ENCODE results near the gene RASD1.

RASD1 gene

DNA sequence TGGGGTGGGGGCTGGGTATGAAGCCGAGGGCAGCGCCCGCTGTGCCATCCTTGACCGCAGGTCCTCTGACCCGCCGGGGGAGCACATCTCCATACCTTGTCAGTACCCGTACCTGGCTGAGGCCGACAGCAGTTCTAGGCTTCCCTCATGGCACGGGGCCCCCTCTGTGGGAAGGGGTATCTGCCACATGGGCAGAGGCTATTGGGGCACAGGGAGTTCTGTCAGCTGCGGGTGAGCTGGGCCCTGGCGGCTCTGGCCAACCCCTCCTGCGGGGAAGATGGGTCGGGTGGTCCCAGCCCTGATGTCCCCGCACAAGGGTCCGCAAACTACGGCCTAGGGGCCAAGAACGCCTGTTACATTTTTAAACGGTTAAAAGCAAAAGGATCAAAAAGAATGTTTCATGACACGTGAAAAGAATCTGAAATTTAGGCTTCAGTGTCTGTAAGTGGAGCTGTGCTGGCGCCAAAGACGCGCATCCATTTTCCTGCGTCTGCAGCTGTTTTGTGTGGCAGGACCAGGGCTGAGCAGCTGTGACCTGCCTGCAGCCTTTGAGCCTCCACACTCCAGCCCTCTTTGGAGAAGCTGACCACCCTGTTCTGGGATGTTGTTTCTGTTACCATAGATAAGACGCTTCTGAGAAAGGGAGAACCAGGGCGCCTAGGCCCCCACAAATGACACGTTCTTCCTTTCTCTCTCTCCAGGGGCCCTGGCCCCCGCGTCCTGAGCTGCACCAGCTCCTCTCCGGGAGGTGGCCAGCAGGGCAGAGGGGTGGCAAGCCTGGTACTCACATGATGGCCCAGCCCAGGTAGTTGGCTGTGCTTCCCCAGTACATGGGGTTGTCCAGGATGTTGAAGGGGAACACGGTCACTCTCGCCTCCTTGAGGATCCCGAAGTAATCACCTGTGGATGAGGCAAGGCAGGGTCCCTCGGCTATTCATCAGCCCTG, 12.7 kb upstream of the RASD1 start:
- ATAC-seq = no peak
- Mint-ChIP-seq H3K27ac (no peak overlapping the region), H3K36me3 (ENCODE audit: low read depth) (no peaks in the 10 kb centered on the region), H3K27me3 (no peaks in the 10 kb centered on the region), H3K9me3 (no peaks in the 10 kb centered on the region), H3K4me1 (peaks cover 9% of the 10 kb centered on the region), H3K4me3 (no peak overlapping the region)
- no peak for DNase-seq

GRCh38 chr17:17508019-17508535, 11.9 kb upstream of the RASD1 start:
- DNase-seq (no peak), ATAC-seq (no peak)
- H3K4me1 Mint-ChIP-seq = peaks cover 9% of the 10 kb centered on the region
- H3K4me3 Mint-ChIP-seq = no peak overlapping the region
- no peaks in the 10 kb centered on the region for H3K9me3 Mint-ChIP-seq
- no peaks in the 10 kb centered on the region for H3K27me3 Mint-ChIP-seq
- H3K36me3 Mint-ChIP-seq (ENCODE audit: low read depth) = no peaks in the 10 kb centered on the region
- no peak overlapping the region for H3K27ac Mint-ChIP-seq

DNA sequence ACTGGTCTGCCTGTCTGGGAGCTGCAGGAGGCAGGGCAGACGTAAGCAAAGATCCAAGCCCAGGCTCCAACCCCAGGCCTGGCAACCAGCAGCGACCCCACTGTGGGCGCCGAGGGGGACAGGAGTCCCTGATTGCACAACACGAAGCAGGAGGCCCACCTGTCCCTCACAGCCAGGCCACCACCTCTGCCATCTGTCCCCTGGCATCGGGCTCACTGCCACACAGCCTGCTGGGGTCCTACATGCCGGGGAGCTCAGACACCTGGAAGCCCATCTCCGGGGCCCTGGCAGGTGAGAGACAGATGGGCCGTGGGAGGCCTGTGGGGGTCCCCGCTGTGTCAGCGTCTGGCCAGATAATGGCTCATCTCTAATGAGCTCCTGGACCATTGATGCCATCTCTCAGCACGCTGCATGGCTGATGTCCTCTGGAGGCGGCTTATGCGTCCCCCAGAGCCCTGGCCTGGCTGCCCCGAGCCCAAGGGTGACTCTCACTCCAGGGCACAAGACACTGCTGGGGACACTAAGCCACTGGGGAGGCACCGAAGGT, 11.3 kb upstream of the RASD1 start:
- no peaks in the 10 kb centered on the region for H3K36me3 Mint-ChIP-seq (ENCODE audit: low read depth)
- no peaks in the 10 kb centered on the region for H3K9me3 Mint-ChIP-seq
- DNase-seq (no peak), ATAC-seq (no peak)
- no peak overlapping the region for H3K4me3 Mint-ChIP-seq
- H3K4me1 Mint-ChIP-seq = peaks cover 9% of the 10 kb centered on the region
- H3K27me3 Mint-ChIP-seq = no peaks in the 10 kb centered on the region
- H3K27ac Mint-ChIP-seq = no peak overlapping the region

GRCh38 chr17:17506893-17507464, 10.8 kb upstream of the RASD1 start:
- DNase-seq (no peak), ATAC-seq (no peak)
- no peaks in the 10 kb centered on the region for H3K27me3 Mint-ChIP-seq
- H3K27ac Mint-ChIP-seq = no peak overlapping the region
- H3K4me1 Mint-ChIP-seq = peaks cover 9% of the 10 kb centered on the region
- H3K9me3 Mint-ChIP-seq = no peaks in the 10 kb centered on the region
- no peak overlapping the region for H3K4me3 Mint-ChIP-seq
- no peaks in the 10 kb centered on the region for H3K36me3 Mint-ChIP-seq (ENCODE audit: low read depth)

GRCh38 chr17:17506181-17506741, 10.1 kb upstream of the RASD1 start:
- Mint-ChIP-seq H3K27ac (no peak overlapping the region), H3K36me3 (ENCODE audit: low read depth) (no peaks in the 10 kb centered on the region), H3K27me3 (no peaks in the 10 kb centered on the region), H3K9me3 (no peaks in the 10 kb centered on the region), H3K4me1 (peaks cover 9% of the 10 kb centered on the region), H3K4me3 (no peak overlapping the region)
- ATAC-seq = no peak
- no peak for DNase-seq

GRCh38 chr17:17505610-17506171, 9.5 kb upstream of the RASD1 start:
- no peaks in the 10 kb centered on the region for H3K36me3 Mint-ChIP-seq (ENCODE audit: low read depth)
- H3K27me3 Mint-ChIP-seq = peaks cover 2% of the 10 kb centered on the region
- H3K9me3 Mint-ChIP-seq = no peaks in the 10 kb centered on the region
- DNase-seq (no peak), ATAC-seq (no peak)
- H3K4me3 Mint-ChIP-seq = no peak overlapping the region
- no peak overlapping the region for H3K27ac Mint-ChIP-seq
- peaks cover 5% of the 10 kb centered on the region for H3K4me1 Mint-ChIP-seq

DNA sequence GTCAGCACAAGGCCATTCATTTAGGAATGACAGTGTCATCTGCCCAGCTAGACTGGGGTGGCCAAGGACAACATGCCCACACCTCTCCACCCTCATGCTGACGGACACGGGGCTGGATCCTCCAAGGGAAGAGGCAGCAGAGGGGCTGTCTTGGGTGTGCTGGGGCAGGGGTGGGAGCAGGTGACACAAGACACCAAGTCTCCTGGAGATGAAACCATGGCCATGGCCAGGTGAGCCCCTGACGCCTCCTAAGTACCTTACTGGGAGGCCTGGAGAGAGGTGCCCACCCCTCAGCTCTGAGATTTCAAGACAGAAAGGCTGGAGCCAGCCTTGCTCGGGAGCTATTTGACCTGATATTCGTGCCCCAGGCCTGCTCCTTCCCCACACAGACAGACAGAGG, 9.0 kb upstream of the RASD1 start:
- peaks cover 1% of the 10 kb centered on the region for H3K4me1 Mint-ChIP-seq
- H3K27me3 Mint-ChIP-seq = peaks cover 2% of the 10 kb centered on the region
- no peaks in the 10 kb centered on the region for H3K36me3 Mint-ChIP-seq (ENCODE audit: low read depth)
- DNase-seq (no peak), ATAC-seq (no peak)
- H3K9me3 Mint-ChIP-seq = no peaks in the 10 kb centered on the region
- H3K27ac Mint-ChIP-seq = no peak overlapping the region
- no peak overlapping the region for H3K4me3 Mint-ChIP-seq

DNA sequence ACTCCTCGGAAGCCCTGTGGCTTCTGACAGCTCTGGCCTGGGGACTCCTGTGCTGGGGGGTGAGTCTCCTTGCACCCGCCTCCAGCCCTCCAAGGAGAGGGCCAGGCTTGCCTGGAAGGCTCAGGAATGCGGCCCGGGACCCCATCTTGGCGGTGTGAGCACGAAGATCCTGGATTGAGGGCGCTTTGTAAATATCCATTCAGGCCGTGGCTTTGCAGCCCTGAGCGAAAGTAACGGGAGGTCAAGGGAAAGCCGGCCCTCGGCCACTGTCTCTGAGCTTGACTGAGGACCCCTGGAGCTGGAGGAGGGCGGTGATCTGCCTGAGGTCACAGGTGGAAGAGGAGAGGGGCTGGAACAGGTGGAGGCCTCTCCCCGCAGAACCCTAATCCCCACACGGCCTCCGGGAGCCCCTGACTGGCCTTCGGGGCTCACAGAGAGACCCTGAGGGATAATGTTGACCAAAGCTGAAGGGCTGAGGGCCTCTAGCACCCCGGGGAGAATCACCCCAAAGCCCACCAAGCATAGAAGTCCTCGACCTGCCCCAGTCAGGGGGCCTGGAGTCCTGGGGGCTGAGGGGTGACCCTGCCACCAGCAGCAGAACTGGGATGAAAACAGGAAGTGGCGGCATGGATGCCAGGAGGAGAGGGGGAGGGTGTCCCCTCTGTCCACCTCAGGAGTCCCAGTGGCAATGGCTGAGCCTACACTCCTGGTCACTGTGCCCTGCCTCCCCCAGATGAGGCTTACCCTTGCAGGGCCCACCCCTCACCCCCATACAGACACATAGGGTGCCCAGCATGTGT, 8.3 kb upstream of the RASD1 start:
- Mint-ChIP-seq H3K27ac (no peak overlapping the region), H3K9me3 (no peaks in the 10 kb centered on the region), H3K4me1 (no peaks in the 10 kb centered on the region), H3K4me3 (no peak overlapping the region), H3K27me3 (peaks cover 2% of the 10 kb centered on the region), H3K36me3 (ENCODE audit: low read depth) (no peaks in the 10 kb centered on the region)
- DNase-seq (no peak), ATAC-seq (no peak)

DNA sequence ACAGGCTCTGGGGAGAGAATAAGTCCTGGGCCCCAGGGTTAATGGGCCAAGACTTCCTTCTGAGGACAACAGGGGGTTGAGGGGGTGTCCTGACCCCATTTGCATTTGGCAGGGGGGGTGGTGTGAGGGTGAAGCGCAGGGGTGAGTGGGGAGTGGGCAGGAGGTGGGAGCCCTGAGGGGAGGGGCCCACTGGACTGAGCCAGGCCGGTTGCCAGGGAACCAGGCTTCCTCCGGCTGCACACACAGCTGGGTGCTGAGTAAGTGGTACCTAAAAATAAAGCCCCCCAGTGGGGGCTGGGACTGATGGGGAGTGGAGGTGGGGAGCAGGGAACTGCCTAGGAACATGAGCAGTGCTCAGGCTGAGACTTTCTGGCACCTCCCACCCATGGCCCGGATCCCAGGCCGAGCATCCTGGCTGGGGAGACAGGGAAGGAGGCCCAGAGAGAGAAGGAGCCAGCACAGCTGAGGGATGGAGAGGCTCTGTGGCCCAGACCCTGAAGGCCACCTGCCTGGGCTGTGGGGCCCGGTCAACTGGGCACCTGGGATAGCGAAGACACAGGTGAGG, 7.5 kb upstream of the RASD1 start:
- DNase-seq (no peak), ATAC-seq (no peak)
- no peaks in the 10 kb centered on the region for H3K36me3 Mint-ChIP-seq (ENCODE audit: low read depth)
- H3K4me1 Mint-ChIP-seq = no peaks in the 10 kb centered on the region
- H3K27ac Mint-ChIP-seq = no peak overlapping the region
- H3K9me3 Mint-ChIP-seq = no peaks in the 10 kb centered on the region
- H3K4me3 Mint-ChIP-seq = no peak overlapping the region
- H3K27me3 Mint-ChIP-seq = peaks cover 2% of the 10 kb centered on the region

GRCh38 chr17:17502741-17503565, 6.8 kb upstream of the RASD1 start:
- H3K4me1 Mint-ChIP-seq = no peaks in the 10 kb centered on the region
- DNase-seq = no peak
- H3K27ac Mint-ChIP-seq = no peak overlapping the region
- ATAC-seq = no peak
- H3K9me3 Mint-ChIP-seq = no peaks in the 10 kb centered on the region
- no peaks in the 10 kb centered on the region for H3K36me3 Mint-ChIP-seq (ENCODE audit: low read depth)
- H3K4me3 Mint-ChIP-seq = no peak overlapping the region
- H3K27me3 Mint-ChIP-seq = peaks cover 2% of the 10 kb centered on the region

GRCh38 chr17:17500999-17501605, 4.9 kb upstream of the RASD1 start:
- Mint-ChIP-seq H3K36me3 (ENCODE audit: low read depth) (no peaks in the 10 kb centered on the region), H3K27me3 (peaks cover 2% of the 10 kb centered on the region), H3K4me3 (no peak overlapping the region), H3K4me1 (peaks cover 6% of the 10 kb centered on the region), H3K9me3 (no peaks in the 10 kb centered on the region), H3K27ac (no peak overlapping the region)
- ATAC-seq (no peak), DNase-seq (peak; percentile 25)

GRCh38 chr17:17499402-17500145, 3.4 kb upstream of the RASD1 start:
- H3K27ac Mint-ChIP-seq = no peak overlapping the region
- ATAC-seq (no peak), DNase-seq (no peak)
- H3K4me3 Mint-ChIP-seq = no peak overlapping the region
- peaks cover 13% of the 10 kb centered on the region for H3K27me3 Mint-ChIP-seq
- no peaks in the 10 kb centered on the region for H3K9me3 Mint-ChIP-seq
- H3K36me3 Mint-ChIP-seq (ENCODE audit: low read depth) = no peaks in the 10 kb centered on the region
- peaks cover 17% of the 10 kb centered on the region for H3K4me1 Mint-ChIP-seq

All from activated naive CD8-positive, alpha-beta T cell treated with anti-CD3 and anti-CD28 coated beads, Interleukin-2, amount 50 U/mL, for 24 hours (primary cell).